IPS-20b (cell line): Measurements from ENCODE around the gene GLRX3.
"Not testable (repeated sequence)": the region's sequence is repeated elsewhere in the genome, so short reads cannot be mapped to it uniquely, and the experiment has no call there.

Source experiments
- H3K27ac ChIP-seq: one replicate; pipeline ENCODE4 v1.5.1; 2013; ENCODE audit warnings: low read length
- H3K27me3 ChIP-seq: 2 replicates; pipeline ENCODE4 v1.6.1; 2013; ENCODE audit warnings: mild to moderate bottlenecking, low read length, inconsistent platforms; ENCODE audit not compliant: insufficient read depth
- H3K36me3 ChIP-seq: 2 replicates; pipeline ENCODE4 v1.6.1; 2013; ENCODE audit warnings: low read depth, mild to moderate bottlenecking, inconsistent platforms, low read length, moderate library complexity; ENCODE audit not compliant: insufficient read depth
- H3K4me1 ChIP-seq: 2 replicates; pipeline ENCODE4 v1.6.1; 2013; ENCODE audit warnings: mild to moderate bottlenecking, control low read depth, inconsistent platforms, low read length, moderate library complexity; ENCODE audit not compliant: insufficient read depth
- H3K4me3 ChIP-seq: 2 replicates; pipeline ENCODE4 v1.5.1; 2013; ENCODE audit warnings: mild to moderate bottlenecking, low read length, inconsistent platforms
- H3K9ac ChIP-seq: 2 replicates; pipeline ENCODE4 v1.6.1; 2013; ENCODE audit warnings: low read depth, mild to moderate bottlenecking, inconsistent platforms, low read length, moderate library complexity
- H3K9me3 ChIP-seq: 2 replicates; pipeline ENCODE4 v1.6.1; 2013; ENCODE audit warnings: mild to moderate bottlenecking, low read depth, low read length, inconsistent platforms; ENCODE audit not compliant: insufficient read depth

The GLRX3 gene

DNA sequence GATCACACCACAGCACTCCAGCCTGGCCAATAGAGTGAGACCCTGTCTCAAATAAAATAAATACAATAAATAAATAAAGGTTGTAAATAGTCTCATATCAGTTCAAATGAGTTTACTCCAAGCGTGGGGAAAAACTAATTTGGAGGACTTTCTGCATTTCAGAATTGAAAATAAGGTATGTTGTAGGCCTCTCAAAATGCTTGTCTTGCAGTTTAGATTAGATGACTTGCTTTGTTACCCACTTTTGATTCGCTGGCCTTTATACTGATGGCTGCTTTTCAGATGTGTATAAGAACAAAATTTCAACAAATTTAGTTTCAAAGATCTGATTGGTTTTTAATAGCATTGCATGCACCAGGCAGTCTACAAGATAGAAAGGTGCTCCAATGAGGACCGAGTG, 23.4 kb upstream of the GLRX3 start:
- H3K27ac ChIP-seq: no peak overlapping the region
- no peak overlapping the region for H3K9ac ChIP-seq
- no peaks in the 10 kb centered on the region for H3K36me3 ChIP-seq
- H3K27me3 ChIP-seq: no peaks in the 10 kb centered on the region
- peaks cover 3% of the 10 kb centered on the region; the same call in 1 of the 2 replicates for H3K9me3 ChIP-seq
- no peak overlapping the region for H3K4me3 ChIP-seq
- 0 out of 2 replicates have a peak, but pooled peaks cover 4% of the 10 kb centered on the region for H3K4me1 ChIP-seq

DNA sequence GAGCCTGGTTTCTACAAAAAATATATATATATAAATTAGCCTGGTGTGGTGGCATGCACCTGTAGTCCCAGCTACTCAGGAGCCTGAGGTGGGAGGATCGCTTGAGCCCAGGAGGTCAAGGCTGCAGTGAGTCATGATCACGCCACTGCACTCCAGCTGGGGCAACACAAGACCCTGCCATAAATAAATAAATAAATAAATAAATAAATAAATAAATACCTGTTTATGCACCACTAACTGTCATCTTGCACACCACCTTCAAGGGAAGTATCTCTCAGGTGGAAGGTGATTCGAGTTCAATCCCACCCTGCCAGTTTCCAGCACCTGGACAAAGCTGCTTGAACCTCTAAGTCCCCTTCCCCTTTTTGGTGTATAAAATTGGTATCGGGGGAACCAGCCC, 19.2 kb upstream of the GLRX3 start:
- not testable (repeated sequence) for H3K9ac ChIP-seq, H3K36me3 ChIP-seq, H3K9me3 ChIP-seq, H3K27ac ChIP-seq, H3K27me3 ChIP-seq, H3K4me1 ChIP-seq, H3K4me3 ChIP-seq

DNA sequence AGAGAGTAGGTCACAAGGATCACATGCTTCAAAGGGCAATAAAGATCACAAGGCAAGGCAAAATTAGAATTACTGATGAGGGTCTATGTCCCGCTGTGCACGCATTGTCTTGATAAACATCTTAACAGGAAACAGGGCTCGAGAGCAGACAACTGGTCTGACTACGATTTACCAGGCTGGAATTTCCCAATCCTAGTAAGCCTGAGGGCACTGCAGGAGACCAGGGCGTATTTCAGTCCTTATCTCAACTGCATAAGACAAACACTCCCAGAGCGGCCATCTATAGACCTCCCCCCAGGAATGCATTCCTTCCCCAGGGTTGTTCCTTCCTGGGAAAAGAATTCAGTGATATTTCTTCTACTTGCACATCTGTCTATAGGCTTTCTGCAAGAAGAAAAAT, 18.7 kb upstream of the GLRX3 start:
- H3K27me3 ChIP-seq, H3K9ac ChIP-seq, H3K36me3 ChIP-seq: not testable (repeated sequence)

DNA sequence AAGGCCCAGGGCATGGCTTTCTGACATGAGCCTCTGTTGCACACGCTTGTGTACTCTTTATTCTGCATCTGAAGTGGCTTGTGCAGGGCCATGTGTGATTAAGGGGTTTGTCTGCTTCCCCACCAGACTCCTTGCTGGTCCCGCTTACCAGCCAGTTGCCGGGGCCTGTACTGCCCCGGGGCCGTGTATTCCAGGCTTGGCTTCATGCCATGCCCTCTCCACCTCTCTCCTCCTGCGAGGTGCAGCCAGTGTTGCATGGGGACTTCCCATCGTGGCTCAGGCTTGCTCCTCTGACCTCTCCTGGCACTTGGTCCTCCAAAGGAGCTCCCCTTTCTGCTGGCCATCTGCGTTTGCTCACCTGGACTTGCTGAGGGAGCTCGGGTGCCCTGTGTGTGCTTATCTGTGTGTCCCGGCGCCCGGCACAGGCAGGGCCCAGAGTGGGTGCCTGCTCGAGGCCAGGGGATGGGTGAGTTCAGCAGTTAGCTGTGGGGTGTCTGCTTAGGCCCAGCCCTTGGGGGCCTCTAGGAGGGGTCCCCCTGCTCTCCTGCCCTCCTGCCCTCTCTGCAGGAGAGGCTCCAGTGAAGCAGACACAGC, 14.6 kb upstream of the GLRX3 start:
- Histone ChIP-seq H3K27ac (no peak overlapping the region), H3K9ac (no peak overlapping the region), H3K27me3 (peaks cover 2% of the 10 kb centered on the region; the same call in 1 of the 2 replicates), H3K36me3 (no peaks in the 10 kb centered on the region), H3K4me1 (no peaks in the 10 kb centered on the region), H3K9me3 (peaks cover 8% of the 10 kb centered on the region; the same call in 1 of the 2 replicates), H3K4me3 (no peak overlapping the region)

More for the DNA sequence above, 18.7 kb upstream of the GLRX3 start:
- not testable (repeated sequence) for H3K27ac ChIP-seq, H3K9me3 ChIP-seq, H3K4me3 ChIP-seq, H3K4me1 ChIP-seq

DNA sequence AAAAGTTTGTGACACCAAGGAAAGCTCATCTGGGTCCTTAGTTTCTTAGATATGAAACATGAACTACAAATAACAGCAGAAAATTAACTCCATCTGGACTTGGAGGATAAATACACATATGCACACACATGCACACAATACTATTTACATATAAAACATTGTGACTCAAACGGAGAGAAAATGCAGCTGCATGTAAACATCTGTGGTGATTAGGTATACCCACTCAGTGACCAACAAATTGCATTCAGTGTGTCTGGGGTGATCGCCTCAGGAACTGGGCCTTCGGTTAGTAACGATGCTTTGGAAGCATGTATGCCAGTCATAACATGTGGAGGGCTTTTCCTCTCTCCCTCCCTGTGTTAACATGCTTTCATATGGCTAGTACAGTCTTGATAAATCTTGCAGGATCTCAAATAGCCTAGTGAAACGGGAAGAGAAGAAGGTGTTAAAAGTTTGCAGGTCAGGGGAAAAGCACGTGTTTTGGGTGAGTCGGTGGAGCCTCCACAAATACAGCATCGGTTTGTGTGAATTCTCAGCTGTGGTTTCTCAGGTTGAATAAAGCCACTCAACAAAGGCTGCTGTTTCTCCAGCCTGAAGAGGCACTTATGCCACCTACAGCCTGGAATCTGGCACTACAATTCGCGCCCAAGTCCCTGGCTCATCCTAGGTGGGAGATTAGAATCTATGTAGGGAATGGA, 8.7 kb upstream of the GLRX3 start:
- Histone ChIP-seq H3K9me3 (no peaks in the 10 kb centered on the region), H3K4me1 (peaks cover 3% of the 10 kb centered on the region; the same call in 1 of the 2 replicates), H3K36me3 (no peaks in the 10 kb centered on the region), H3K27me3 (peaks cover 7% of the 10 kb centered on the region), H3K9ac (peak overlapping the region; percentile 23; the same call in 1 of the 2 replicates), H3K4me3 (no peak overlapping the region), H3K27ac (no peak overlapping the region)

DNA sequence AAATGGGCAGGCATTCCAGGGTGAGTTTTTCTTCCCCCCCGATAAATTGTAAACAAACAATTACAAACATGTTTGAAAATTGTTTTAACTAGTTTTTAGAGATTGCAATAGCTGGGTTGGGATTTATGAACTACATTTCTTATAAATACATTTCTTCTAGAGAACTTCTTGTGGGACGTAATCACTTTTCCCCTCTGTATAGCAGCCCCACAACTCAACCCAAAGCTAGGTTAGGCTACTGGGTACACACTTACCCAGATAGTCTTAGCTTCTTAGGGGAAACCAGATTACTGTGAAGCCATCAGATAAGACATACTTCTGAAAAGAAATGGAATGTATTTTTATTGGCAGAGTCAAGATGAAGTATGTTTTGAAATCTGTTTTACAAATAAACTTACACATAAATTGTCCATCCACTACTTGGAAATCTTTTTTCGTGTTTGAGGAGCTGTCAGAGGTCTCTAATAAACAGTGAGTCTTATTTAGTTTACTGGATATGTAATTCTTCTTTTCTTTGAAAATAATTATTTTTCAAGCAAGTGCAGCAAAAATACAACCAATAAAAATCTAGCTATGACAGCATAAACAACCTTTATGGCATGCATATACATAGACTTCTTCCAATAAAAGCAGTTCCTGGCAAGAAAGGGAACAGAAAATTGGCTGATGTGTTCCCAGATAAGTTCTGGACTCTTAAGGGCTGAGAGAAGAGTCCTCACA, 8.0 kb upstream of the GLRX3 start:
- no peaks in the 10 kb centered on the region for H3K36me3 ChIP-seq
- H3K4me1 ChIP-seq: peaks cover 3% of the 10 kb centered on the region; the same call in 1 of the 2 replicates
- no peak overlapping the region for H3K27ac ChIP-seq
- H3K27me3 ChIP-seq: peaks cover 7% of the 10 kb centered on the region
- H3K9me3 ChIP-seq: no peaks in the 10 kb centered on the region
- no peak overlapping the region for H3K4me3 ChIP-seq
- no peak overlapping the region for H3K9ac ChIP-seq

DNA sequence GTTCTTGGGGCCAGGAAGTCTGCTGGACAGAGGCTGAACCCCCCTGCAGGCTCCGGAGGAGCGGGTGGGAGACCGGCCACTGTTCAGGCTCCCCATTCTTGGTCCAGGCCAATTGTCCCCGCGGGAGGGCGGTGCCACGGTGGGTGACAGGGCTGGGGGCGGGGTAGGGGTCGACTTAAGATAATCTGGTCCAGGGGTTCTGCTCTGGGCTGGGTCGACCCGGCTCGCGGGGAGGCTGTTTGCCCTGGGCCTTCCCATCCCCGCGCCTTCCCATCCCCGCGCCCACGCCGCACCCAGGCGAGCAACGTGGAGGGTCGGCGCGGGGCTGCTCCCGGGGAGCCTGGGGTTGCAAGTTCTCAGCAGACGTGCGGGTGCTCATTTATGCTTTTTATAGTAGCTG, 7.3 kb upstream of the GLRX3 start:
- H3K27ac ChIP-seq: no peak overlapping the region
- peaks cover 3% of the 10 kb centered on the region; the same call in 1 of the 2 replicates for H3K4me1 ChIP-seq
- H3K9ac ChIP-seq: no peak overlapping the region
- H3K9me3 ChIP-seq: no peaks in the 10 kb centered on the region
- no peaks in the 10 kb centered on the region for H3K36me3 ChIP-seq
- H3K27me3 ChIP-seq: peaks cover 7% of the 10 kb centered on the region
- H3K4me3 ChIP-seq: no peak overlapping the region

DNA sequence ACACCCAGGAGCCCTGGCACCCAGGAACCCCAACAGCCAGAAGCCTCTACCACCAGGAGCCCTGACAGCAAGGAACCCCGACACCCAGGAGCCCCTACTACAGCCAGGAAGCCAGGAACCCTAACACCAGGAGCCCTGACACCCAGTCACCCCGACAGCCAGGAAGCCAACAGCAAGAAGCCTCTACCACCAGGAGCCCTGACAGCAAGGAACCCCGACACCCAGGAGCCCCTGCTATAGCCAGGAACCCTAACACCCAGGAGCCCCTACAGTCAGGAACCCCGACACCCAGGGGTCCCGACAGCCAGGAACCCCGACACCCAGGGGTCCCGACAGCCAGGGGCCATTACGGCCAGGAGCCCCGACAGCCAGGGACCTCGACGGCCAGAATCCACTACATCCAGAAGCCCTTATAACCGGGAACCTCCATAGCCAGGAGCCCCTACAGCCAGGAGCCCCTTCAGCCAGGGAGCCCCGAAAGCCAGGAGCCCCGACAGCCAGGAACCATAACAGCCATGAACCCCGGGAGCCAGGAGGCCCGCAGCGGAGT, 440 bp upstream of the GLRX3 start:
- Histone ChIP-seq H3K9me3 (no peaks in the 10 kb centered on the region), H3K27me3 (no peaks in the 10 kb centered on the region), H3K4me3 (peak overlapping the region; percentile 76; the same call in 1 of the 2 replicates), H3K4me1 (no peaks in the 10 kb centered on the region), H3K9ac (peak overlapping the region; percentile 61; the same call in 1 of the 2 replicates), H3K36me3 (no peaks in the 10 kb centered on the region), H3K27ac (no peak overlapping the region)

DNA sequence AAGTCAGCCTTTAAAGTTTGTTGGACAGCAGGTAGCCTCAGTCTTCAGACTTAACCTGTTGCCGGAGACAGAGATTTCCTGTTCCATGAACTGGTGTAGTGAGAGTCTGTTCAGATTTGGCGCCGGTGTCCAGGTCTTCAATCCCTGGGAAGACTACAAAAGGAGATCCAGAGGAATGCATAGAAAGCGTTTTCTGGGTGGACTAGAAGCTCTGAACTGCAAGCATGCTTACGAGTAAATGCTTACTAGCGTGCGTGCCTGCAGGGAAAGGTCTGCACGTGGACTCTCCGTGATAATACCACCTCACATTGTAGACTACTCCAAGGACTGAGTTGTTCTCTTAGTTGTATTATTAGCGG, 878 bp downstream of the GLRX3 start:
- Histone ChIP-seq H3K4me1 (no peaks in the 10 kb centered on the region; the same call in 1 of the 2 replicates), H3K27ac (no peak overlapping the region), H3K9me3 (no peaks in the 10 kb centered on the region), H3K4me3 (peak overlapping the region; percentile 76), H3K27me3 (no peaks in the 10 kb centered on the region), H3K36me3 (peaks cover 13% of the 10 kb centered on the region), H3K9ac (peak overlapping the region; percentile 68; the same call in 1 of the 2 replicates)

DNA sequence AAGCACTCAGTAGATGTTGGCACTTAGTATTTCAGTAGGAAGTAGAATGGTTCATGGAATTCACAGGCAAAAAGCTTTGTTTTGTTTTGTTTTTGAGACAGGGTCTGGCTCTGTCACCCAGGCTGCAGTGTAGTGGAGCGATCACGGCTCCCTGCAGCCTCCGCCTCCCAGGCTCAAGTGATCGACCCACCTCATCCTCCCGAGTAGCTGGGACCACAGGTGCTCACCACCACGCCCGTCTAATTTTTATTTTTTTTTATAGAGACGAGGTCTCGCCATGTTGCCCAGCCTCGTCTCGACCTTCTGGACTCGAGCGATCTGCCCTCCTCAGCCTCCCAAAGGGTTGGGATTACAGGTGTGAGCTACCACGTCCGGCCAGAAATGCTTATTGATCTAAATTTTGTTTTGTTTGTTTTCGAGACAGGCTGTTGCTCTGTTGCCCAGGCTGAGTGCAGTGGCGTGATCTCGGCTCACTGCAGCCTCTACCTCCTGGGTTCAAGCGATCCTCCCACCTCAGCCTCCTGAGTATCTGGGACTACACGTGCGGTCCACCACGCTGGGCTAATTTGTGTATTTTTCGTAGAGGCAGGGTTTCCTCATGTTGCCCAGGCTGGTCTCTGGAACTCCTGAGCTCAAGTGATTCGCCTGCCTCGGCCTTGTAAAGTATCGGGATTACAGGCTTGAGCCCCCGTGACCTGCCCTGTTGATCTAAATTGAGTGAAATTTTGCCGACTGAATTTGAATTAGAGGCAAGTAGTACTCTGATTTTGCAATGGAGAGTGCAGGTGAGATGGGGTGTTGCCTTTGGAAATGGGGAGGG, 1.7 kb downstream of the GLRX3 start:
- H3K4me1 ChIP-seq: no peaks in the 10 kb centered on the region; the same call in 1 of the 2 replicates
- peak overlapping the region; percentile 68; the same call in 1 of the 2 replicates for H3K9ac ChIP-seq
- H3K36me3 ChIP-seq: peaks cover 21% of the 10 kb centered on the region
- H3K9me3 ChIP-seq: no peaks in the 10 kb centered on the region
- H3K27ac ChIP-seq: no peak overlapping the region
- H3K27me3 ChIP-seq: no peaks in the 10 kb centered on the region
- H3K4me3 ChIP-seq: peak overlapping the region; percentile 76

DNA sequence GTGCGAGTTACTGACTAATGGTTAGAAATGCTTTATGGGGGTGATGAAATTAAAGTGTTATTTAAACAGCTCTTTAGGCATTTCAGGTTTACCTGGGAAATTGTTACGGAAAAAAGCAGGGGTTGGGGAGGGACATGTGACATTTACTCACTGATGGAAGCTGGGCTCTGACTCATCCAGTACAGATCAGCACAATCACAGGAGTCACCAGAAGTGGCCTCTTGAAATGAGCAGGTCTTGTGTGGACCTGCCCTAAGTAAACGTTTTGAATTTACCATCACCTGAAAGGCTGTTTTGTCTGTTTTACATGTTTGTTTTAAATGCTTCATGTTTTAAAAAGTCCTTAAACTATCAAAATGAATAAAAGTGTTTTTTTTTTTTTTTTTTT, 2.3 kb downstream of the GLRX3 start:
- H3K9ac ChIP-seq: no peak overlapping the region
- no peak overlapping the region for H3K4me3 ChIP-seq
- peaks cover 21% of the 10 kb centered on the region for H3K36me3 ChIP-seq

More for the DNA sequence above, 2.3 kb downstream of the GLRX3 start:
- no peaks in the 10 kb centered on the region for H3K27me3 ChIP-seq
- H3K9me3 ChIP-seq: no peaks in the 10 kb centered on the region
- H3K27ac ChIP-seq: no peak overlapping the region
- no peaks in the 10 kb centered on the region; the same call in 1 of the 2 replicates for H3K4me1 ChIP-seq
